GM08714 (cell line): Measurements from ENCODE around the gene LDLRAD4.

Experiments used
- H3K4me3 ChIP-seq: fragments of 200-500 bp; sonication (Bioruptor generic); 2 replicates; pipeline ENCODE4 v1.5.1; 2014; ENCODE audit warnings: mild to moderate bottlenecking, low read length, inconsistent platforms
- ZNF274 ChIP-seq: IDR thresholded peaks from 2 replicates; pipeline ENCODE4 v1.6.1; 2012; ENCODE audit warnings: mild to moderate bottlenecking, low read depth, low read length

The LDLRAD4 gene

DNA sequence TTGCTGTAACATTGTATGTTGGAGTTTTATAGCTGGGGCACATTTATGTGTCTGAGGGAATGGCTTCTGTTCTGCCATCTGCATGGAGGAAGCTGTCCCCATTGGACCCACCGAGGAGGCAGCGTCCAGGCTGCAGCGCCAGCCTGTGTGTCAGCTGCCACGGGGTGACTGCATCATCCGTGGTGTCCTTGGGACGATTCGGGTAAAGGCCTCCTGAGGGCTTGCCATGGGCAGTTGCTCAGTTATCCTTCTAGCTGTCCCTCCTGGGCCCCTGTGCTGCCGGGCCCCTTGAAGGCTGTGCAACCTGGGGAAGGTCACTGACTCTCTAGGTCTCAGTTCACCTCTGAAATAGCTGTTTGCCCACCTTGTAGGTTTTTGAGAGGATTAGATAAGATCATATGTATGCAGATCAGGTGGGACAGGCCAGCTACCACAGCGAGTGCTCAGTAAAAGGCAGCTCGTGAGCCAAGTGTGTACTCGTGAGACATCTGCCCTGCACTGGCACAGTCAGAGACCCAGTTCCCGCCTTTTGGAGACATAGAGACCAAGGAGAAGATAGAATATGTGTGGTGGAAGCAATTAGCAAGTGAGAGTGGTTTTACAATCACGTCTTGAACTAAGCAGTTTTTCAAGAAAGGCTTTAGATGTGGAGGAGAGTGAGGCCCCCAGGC is 10.6 kb downstream of the LDLRAD4 start:
- TF ChIP-seq ZNF274: no peak
- H3K4me3 ChIP-seq: no peak overlapping the region

DNA sequence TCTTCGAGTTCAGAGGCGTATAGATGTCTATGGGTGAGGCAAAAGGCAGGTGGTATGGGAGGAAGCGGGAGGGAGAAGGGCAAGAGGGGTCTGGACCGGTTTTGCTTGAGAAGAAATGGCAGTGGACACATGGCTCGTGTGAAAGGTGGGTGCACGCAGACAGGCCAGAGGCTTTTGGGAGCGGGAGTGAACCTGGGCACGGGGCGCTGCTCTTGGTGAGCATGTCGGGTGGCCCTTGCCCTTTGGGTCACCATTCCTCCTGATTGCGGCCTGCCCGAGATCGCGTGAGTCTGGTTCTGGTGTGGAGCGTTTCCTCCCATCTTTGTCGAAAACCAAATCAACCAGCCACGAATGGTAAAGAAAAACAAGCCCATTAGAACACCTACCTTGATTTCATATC is 12.6 kb downstream of the LDLRAD4 start:
- no peak for TF ChIP-seq ZNF274

DNA sequence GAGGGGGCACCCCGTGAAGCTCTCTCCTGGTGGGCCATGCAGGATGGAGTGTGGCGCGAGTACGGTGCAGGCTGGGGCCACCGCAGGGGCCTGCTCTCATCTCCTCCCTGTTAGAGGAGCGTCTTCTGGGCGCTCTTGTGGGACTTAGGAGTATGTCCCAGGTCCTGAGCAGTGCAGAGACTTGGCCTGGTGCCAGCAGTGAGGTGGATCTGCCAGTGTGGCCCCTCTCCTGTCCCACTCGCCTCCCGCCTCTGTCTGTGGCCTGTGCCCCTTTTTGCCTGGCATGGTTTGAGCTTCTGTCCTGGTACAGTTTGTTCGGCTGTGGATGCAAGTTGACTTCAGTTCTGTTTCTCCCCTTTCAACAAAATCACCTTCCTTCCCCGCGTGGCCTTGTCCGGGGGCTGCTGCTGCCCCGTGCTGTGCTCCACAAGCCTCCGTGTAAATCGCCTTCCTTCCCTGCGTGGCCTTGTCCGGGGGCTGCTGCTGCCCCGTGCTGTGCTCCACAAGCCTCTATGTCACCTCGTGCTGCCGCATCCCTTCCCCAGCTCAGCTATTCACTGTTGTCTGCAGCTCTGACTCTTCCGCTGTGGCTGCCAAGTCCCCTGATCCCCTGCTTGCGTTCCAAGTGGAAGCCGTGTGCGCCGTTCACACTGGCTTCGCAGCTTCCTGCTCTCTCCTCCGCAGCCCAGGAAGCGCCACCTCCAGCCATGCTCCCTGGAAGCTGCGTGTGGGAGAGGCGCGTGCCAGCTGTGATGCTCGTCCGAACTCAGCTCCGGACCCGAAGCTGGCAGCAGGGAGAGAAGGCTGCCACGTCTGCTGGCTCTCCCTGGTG is 13.7 kb downstream of the LDLRAD4 start:
- no peak for TF ChIP-seq ZNF274
- no peak overlapping the region for H3K4me3 ChIP-seq

More for the DNA sequence above, 12.6 kb downstream of the LDLRAD4 start:
- no peak overlapping the region for H3K4me3 ChIP-seq

- no peak for TF ChIP-seq ZNF274
- no peak overlapping the region for H3K4me3 ChIP-seq
Measured at GRCh38 chr18:13232971-13233786, 14.6 kb downstream of the LDLRAD4 start.

GRCh38 chr18:13233787-13234783 is 15.5 kb downstream of the LDLRAD4 start:
- no peak for TF ChIP-seq ZNF274
- no peak overlapping the region for H3K4me3 ChIP-seq

DNA sequence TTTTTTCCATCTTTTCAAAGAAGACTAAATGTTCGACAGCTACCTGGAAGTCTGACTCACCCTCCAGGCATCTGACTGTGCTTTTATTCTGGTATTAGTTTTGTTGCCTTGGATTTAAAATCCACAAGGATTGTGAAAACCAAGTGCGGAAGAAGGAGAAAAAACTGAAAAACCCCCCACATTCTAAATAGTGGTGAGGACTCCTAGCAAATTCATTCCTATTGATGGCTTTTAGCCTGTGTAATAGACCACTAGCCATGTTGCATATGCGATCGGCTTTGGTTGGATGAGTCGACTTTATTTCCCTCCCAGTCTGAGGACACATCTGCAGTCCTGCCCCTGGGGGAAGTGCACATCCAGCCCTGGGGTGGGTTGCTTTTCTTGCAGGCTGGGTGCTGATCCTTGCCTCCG is 16.9 kb downstream of the LDLRAD4 start:
- no peak for TF ChIP-seq ZNF274
- no peak overlapping the region for H3K4me3 ChIP-seq

DNA sequence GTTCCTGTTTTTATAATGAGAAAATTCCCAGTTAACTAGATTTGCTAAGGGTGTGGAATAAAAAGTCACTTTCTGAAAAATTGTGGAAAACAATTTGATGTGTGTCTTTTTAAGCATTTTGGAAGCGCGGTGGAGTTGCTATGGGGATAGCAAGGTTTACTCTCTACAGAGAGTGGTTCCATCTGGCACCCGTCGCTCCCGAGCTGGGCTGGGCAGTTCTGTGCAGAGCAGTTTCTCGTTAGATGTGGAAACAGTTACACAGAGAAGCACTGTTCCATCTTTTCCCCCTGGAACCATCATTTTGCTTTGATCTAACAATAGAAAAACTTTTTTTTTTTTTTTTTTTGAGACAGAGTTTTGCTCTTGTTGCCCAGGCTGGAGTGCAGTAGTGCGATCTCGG is 17.4 kb downstream of the LDLRAD4 start:
- H3K4me3 ChIP-seq: no peak overlapping the region
- no peak for TF ChIP-seq ZNF274

DNA sequence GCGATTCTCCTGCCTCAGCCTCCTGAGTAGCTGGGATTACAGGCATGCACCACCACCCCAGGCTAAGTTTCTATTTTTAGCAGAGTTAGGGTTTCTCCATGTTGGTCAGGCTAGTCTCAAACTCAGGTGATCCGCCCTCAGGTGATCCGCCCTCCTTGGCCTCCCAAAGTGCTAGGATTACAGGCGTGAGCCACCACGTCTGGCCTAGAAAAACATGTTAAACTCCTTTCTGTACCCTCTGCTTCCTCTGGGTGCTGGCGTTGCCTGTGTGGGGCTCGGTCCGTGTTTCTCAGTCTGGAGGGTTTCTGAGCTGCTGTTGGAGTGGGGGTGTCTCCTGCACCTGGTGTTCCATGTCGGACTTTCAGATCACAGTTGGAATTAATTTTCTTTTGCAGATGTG is 17.9 kb downstream of the LDLRAD4 start:
- no peak for TF ChIP-seq ZNF274
- H3K4me3 ChIP-seq: no peak overlapping the region

- TF ChIP-seq ZNF274: no peak
- no peak overlapping the region for H3K4me3 ChIP-seq
Measured at GRCh38 chr18:13237073-13237472, 18.5 kb downstream of the LDLRAD4 start.

DNA sequence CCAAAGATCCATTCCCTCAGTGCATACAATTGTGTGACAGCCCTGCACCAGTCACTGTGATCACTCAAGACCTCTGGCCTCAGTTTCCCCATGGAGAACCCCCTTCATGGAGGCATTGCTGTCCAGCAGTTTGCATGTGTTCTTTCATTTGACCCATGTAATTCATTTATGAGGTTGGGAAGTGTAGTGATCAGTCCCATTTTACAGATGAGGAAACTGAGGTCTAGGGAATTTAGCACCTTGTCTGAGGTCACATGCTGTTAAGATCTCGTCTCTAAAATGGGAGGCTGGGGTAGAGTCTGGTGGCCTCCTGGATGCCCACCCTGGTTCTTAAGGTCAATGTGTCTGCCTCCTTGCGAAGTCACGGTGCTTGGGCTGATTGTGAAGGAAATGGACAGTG is 19.1 kb downstream of the LDLRAD4 start:
- TF ChIP-seq ZNF274: no peak
- no peak overlapping the region for H3K4me3 ChIP-seq

- TF ChIP-seq ZNF274: no peak
- H3K4me3 ChIP-seq: no peak overlapping the region
Measured at GRCh38 chr18:13239171-13239956, 20.8 kb downstream of the LDLRAD4 start.

- TF ChIP-seq ZNF274: no peak
- H3K4me3 ChIP-seq: no peak overlapping the region
Measured at GRCh38 chr18:13240060-13240725, 21.6 kb downstream of the LDLRAD4 start.
